LHCN-M2 (cell line): Measurements from ENCODE around the gene TRIM4. TPM values are rescaled to one million over a fixed set of nuclear protein-coding genes. Genes with fewer than 3 reads are reported as not detected.
"Not testable (repeated sequence)": the region's sequence is repeated elsewhere in the genome, so short reads cannot be mapped to it uniquely, and the experiment has no call there.

Experiments
- DNase-seq: peaks from one replicate; pipeline ENCODE4 v3.0.0-alpha.2; 2012; ENCODE audit warnings: low read depth
- polyA plus RNA-seq: library from polyadenylated mRNA; unstranded; fragments of >200 nt; gene quantifications from one replicate; pipeline ENCODE4 v1.2.1, GENCODE V29; 2012; ENCODE audit warnings: missing spikeins
- total RNA-seq: library from RNA; depleted of rRNA; stranded (reverse); fragments of >200 nt; gene quantifications from 2 replicates; pipeline ENCODE4 v1.2.3, GENCODE V29; 2014; rRNA removed

Gene TRIM4
- total RNA-seq = 29.7 and 32.5 TPM in 2 replicates
- polyA plus RNA-seq = 15.3 TPM

DNA sequence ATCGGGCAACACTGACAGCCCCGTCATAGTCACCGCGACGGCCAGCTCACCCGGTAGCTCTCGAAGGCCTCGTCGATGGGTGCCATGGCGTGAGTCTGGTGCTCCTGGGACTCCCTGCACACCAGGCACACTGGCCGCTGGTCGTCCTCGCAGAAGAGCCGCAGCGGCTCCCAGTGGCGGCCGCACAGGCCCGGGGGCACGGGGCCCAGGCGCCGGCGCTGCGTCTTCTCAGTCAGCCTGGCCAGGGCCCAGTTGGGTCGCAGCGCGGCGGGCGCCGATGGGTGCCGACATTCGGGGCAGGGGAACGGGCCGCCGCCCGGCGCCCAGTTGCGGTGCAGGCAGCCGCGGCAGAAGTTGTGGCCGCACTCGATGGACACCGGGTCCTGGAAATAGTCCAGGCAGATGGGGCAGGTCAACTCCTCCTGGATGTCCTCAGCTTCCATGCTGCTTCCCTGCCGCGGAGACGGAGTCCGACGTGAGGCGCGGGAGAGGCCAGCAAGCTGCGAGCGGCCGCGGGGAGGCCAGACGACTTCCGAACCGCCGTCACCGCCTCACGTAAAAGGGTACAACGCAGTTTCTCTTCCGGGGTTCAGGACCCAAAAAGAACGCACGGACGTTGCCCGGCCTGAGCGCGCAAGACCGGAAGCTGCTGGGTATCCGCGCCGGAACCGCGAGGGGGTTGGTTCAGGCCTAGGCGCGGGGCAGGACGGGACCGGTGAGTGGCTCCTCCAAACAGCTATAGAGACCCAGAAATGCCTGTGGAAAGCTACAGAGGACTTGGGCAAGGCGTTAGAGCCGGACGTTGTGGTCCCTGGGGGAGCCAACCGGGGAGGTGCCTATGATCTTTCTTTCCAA is at the start of gene TRIM4:
Gene TRIM4, minus strand, starts transcription at position 572 of the 855 bp plus-strand sequence. Its CDS starts 129 bp downstream, at position 443.
- DNase-seq = peak; percentile 93

- DNase-seq = no peak
Observed at GRCh38 chr7:99958564-99959227, 39.4 kb upstream of the TRIM4 start.

DNA sequence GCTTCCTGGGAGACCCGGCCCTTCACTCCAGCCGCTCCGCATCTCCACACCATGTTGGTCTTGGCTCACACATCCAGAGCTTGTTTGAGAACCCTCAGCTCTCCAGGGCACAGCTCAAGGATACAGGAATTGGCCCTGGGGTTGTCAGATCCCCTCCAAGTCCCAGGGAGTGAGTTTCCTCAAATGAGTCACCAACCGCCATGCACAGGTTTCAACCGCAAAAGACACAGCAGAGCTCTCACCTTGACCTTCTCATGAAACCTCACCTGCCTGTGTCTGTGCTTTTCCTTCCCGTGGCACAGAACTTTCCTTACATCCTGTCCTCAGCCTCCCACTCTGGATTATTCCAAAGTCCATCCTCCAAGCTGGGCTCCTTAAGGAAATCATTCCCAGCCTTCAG is 35.9 kb upstream of the TRIM4 start:
- DNase-seq = no peak

- DNase-seq = not testable (repeated sequence)
Observed at GRCh38 chr7:99954643-99955042, 35.3 kb upstream of the TRIM4 start.

GRCh38 chr7:99953649-99954048 is 34.3 kb upstream of the TRIM4 start:
- DNase-seq = peak; percentile 18

- DNase-seq = not testable (repeated sequence)
Observed at GRCh38 chr7:99952649-99953048, 33.3 kb upstream of the TRIM4 start.

GRCh38 chr7:99950819-99951218 is 31.5 kb upstream of the TRIM4 start:
- not testable (repeated sequence) for DNase-seq

DNA sequence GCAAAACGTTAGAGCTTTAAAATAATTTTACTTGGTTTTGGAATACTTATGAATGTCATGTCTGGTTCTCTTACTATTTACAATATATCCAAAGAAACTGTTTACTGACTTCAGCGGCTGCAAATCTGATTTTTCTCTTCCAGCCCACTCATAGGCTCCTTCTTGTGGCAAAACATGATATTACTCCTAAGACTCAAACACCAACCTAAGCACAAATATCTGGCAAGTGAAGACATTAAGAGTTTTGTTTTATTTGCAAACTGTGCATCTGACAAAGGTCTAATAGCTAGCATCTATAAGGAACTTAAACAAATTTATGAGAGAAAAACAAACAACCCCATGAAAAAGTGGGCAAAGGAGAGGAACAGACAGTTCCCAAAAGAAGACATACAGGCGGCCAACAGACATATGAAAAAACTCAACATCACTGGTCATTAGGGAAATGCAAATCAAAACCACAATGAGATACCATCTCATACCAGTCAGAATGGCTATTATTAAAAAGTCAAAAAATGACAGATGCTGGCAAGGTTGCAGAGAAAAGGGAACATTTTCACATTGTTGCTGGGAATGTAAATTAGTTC is 30.4 kb upstream of the TRIM4 start:
- DNase-seq = no peak

DNA sequence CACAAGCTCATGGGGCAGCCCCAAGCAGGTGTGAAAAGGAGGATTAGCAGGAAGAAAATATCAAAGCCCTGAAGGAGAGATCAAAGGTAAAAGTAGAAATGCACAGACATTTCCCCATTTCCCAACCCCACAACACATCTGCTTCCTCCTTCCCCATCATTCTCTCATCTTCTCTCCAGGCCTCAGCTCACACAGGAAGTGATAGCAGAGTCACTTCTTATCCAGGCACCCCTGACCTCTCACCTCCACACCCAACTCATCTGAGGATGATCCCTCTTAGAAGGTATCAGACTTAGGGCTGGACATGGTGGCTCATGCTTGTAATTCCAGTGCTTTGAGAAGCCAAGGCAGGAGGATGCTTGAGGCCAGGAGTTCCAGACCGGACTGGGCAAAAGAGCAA is 28.3 kb upstream of the TRIM4 start:
- no peak for DNase-seq

- no peak for DNase-seq
Observed at GRCh38 chr7:99944497-99945070, 25.3 kb upstream of the TRIM4 start.

GRCh38 chr7:99943641-99944496 is 24.5 kb upstream of the TRIM4 start:
- DNase-seq = no peak

GRCh38 chr7:99938296-99938695 is 19.0 kb upstream of the TRIM4 start:
- DNase-seq = no peak

DNA sequence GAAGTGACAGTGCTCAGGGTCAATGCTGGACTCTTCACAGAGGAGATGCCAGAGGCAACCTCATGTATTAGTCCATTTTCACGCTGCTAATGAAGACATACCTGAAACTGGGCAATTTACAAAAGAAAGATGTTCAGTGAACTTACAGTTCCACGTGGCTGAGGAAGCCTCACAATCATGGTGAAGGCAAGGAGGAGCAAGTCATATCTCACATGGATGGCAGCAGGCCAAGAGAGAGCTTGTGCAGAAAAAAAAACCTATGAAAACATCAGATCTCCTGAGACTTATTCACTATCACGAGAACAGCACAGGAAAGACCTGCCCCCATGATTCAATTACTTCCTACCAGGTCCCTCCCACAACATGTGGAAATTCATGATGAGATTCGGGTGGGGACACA is 15.7 kb upstream of the TRIM4 start:
- DNase-seq = peak; percentile 40

GRCh38 chr7:99930376-99930775 is 11.0 kb upstream of the TRIM4 start:
- no peak for DNase-seq

GRCh38 chr7:99929730-99930053 is 10.4 kb upstream of the TRIM4 start:
- no peak for DNase-seq

GRCh38 chr7:99928994-99929729 is 9.8 kb upstream of the TRIM4 start, which contains the start of gene GJC3:
Gene GJC3 (minus strand): TSS chr7:99929620. CDS start chr7:99929620, 0 bp downstream.
- peak; percentile 62 for DNase-seq

DNA sequence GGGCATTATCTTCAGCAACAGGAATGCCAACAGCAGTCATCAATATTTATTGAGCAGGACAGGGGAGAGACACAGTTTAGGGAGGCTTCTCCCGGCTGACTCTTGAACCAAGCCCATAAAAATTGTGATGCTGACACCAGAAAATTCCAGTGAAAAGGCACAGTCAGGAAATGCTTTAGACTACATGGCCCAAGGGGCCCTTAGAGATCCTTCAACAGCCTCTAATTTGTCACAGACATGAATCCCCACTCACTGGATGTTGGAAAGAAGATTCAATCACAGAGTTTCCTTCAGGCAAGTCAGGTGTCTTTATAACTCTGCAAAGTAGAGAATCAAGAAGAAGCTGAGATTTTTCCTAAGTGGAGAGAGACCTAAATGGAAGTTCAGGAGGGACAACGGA is 8.9 kb upstream of the TRIM4 start:
- DNase-seq = no peak

DNA sequence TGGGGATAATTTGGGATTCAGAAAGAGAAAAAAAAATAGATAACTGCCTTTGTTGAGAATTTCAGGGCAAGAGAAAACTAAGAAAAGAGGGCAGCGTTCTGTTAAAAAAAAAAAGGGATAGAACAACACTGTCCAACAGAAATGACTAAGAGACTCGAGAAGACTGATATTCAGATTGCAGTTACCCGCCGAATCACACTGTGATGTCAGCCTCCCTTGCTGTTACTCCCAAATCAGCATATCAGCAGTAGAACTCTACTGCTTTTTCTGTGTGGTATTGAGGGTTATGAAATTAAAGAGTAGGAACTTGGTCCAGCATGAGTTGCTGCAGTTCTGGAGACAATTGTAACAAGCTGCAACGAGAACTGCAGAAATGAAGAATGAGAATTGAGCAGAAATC is 8.2 kb upstream of the TRIM4 start:
- DNase-seq = no peak

DNA sequence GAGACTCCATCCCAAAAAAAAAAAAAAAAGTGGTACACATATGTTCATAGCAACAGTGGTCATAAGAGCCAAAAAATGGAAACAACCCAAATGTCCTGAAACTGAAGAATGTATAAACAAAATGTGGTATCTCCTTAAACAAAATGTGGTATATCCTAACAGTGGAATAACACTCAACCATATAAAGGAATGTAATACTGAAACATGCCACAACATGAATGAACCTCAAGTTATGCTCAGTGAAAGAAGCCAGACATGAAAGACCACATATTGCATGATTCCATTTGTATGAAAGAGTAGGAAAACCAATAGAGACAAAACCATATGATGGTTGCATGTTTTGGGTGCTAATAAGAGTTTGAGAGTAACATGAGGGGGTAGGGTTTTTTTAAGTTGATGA is 7.0 kb upstream of the TRIM4 start:
- no peak for DNase-seq

GRCh38 chr7:99923200-99923599 is 3.9 kb upstream of the TRIM4 start:
- DNase-seq = no peak

- peak; percentile 28 for DNase-seq
Observed at GRCh38 chr7:99920149-99920548, 819 bp upstream of the TRIM4 start.
